NCI-H82 treated with DMSO at 0.1 percent for 48 hours (cell line): ENCODE data around the gene MTA3.
"Not testable (repeated sequence)": the region's sequence is repeated elsewhere in the genome, so short reads cannot be mapped to it uniquely, and the experiment has no call there.

ENCODE experiments used
- DNase-seq: peaks from one replicate; lab custom pipeline; 2025; ENCODE audit not compliant: unreplicated experiment; lab: John Stamatoyannopoulos, UW

Gene MTA3

DNA sequence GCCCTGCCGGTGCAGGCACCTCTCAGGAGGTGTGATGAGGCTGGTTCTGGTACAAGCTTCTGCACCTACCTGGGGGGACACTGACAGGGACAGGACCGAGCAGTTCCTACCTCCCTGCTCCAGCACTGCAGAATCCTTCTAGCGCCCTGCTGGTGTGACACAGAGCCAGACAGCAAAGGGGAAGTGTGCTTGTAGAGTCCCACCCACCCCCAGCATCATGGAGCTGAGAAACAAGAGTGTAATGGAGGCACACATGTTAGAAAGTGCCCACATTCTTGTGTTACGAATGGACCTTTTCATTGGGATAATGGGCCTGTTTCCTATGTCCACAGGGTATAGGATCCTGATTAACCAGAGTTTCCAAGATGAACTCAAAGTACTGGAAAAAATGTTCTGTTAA is 157.2 kb downstream of the MTA3 start:
- DNase-seq: no peak

DNA sequence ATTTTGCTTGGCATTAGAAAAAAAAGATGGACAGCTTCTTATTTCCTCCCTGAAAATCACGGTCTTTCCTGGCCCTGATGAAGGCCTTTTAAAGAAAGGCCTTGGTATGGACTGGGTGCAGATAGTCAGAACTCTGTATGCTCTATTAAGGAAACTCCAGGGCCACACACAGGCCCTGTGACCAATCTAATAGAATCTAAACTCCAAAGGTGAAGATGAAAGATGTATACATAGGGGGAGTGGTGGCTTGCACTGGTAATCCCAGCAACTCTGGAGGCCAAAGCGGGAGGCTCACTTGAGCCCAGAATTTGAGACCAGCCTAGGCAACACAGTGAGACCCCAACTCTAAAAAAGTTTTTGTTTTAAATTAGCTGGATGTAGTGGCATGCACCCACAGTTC is 158.2 kb downstream of the MTA3 start:
- DNase-seq: no peak

DNA sequence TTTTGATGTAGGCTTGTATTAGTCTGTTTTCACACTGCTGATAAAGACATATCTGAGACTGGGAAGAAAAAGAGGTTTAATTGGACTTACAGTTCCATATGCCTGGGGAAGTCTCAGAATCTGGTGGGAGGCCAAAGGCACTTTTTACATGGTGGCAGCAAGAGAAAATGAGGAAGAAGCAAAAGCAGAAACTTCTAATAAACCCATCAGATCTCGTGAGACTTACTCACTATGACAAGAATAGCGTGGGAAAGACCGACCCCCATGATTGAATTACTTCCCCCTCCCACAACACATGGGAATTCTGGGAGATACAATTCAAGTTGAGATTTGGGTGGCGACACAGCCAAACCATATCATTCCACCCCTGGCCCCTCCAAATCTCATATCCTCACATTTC is 162.9 kb downstream of the MTA3 start:
- not testable (repeated sequence) for DNase-seq

DNA sequence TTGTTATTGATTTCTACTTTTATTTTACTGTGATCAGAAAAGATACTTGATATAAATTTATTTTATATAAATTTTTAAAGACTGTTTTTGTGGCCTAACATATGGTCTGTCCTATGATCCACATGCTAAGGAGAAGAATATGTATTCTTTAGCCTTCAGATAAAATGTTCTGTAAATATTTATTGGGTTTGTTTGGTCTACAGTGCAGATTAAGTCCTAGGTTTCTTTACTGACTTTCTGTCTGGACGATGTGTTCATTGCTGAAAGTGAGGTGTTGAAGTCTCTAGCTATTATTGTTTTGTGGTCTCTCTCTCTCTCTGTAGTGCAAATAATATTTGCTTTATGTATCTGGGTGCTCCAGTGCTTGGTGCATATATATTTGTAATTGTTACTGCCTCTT is 165.4 kb downstream of the MTA3 start:
- no peak for DNase-seq

DNA sequence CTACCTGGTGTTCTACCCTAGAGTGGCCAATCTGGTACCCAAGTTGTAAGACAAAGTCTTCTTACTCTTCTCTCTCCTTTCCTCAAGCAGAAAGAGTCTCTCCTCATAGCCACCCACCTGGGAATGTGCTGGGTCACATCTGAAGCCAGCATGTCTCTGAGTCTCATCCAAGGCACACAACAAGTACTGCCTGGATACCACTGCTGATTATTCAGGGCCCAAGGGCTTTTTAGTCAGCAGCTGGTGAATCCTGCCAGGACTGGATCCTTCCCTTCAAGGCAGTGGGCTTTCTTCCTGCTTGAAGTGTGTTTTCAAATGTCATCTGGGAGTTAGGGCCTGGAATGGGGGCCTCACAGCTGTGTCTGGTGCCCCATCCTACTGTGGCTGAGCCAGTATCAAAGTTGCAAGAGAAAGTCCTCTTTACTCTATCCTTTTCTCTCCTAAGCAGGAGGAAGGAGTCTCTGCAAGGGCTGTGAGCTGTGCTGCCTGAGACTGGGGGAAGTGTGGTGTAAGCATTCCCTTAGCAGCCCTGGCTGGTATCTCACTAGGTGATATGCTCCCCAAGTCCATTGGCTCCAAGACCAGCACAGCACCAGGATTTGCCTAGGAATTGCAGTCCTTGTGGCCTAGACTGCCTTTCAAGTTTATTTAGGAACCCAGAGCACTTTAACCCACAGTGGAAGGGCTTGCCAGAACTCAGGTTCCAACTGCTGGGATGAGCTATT is 168.3 kb downstream of the MTA3 start:
- DNase-seq: no peak

DNA sequence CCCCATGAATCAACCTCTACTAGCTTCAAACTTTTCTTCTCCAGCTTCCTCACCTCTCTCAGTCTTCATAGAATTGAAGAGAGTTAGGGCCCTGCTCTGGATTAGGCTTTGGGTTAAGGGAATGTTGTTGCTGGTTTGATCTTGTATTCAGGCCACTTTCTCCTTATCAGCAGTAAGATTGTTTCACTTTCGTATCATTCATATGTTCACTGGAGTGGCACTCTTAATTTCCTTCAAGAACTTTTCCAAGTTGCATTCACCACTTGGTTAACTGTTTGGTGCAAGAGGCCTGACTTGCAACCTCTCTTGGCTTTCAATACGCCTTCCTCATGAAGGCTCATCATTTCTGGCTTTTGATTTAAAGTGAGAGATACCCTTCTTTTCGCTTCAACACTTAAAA is 172.7 kb downstream of the MTA3 start:
- DNase-seq: no peak

DNA sequence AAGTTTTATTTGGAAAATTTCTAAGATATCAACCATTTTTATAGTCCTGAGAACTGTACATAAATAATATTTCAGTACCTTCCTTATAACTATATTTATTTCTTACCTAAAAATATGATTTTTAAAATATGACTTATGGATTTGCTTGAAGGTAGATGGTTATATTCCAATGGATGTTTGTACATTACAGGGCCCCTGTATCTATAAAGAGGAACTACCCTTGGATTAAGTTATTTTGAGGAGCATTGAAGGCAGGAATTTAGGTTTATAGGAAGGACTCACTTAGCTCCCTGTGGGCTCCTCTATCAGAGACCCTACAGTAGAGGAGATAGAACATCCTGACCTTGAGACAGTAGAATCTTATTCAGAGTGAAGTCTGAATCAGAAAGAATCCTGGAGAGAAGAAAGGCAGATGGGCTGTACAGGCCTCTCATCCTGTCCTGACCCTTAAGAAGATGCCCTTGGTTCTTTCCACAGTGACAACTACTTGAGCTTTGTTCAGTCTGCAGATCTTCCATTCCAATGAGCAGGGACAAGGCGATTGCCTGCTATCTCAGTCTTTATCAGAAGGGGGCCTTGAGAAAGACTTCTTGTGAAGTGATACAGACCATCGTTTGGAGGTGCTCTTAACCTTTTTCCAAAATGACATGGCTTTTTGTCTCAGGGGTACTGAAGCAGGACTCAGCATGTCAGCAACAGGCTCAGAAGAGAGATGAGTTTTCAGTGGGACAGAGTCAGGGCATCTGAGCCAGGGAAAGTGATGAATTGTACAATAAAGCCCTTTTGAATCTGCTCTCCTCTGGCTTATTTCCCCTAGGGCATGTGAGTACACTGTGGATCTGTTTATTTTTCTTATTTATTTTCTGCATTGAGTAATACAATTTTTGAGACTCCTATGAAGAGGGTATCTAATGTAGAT is 174.6 kb downstream of the MTA3 start:
- DNase-seq: no peak

DNA sequence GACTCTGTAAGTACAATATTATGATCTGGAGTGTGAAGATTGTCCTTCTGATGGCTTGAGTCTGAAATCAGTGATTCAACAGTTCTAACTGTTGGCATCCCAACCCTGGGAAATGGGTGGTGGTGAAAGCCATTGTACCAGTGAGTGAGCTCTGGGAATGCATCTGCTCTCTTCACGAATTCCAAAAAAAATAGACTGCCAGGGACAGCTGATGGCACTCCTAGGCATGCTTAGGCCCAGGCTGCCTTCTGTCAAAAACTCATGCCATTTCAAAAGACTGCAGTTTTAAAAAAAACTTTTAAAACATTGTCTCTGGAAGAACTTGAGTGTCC is 175.2 kb downstream of the MTA3 start:
- no peak for DNase-seq

DNA sequence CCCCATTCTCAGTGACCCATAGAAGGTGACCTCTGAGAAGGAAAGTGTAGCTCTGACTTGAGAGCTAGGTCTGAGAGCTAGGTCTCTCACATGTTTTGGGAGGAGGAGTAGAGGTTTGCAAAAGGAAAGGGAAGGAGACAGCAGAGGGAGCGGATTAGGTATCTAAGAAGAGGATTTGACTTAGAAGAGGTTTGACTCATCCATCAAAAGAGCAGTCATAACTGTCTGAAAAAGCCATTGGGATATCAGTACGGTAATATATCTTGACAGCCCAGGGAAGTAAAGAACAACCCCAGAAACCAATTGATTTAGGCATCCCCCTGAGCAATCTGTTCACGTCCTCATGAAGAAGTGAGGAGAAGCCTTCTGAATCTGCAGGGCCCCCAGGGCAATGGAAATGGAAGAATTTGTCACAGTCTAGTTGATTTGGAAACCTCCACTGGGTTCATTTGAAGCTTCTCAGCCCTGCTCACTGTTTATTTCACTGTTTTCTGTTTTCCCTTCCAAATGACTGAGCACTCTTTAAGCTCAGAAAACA is 176.2 kb downstream of the MTA3 start:
- no peak for DNase-seq

DNA sequence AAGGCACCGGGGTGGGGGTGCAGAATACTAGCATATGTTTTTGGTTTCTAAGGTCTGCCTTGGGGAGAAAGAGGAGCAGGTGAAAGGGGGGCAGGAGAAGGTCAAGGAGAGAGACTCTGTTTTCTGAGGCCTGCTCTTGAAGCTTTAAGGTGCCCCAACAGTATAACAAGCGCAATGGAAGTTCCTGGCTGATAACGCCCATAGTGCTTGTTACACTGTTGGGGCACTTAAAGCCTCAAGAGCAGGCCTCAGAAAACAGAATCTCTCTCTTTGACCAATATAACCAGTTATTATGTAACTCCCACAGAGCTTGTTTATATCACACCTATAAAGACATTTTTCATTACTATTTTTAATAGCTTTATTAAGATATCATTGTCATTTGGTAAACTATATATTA is 179.0 kb downstream of the MTA3 start:
- no peak for DNase-seq

DNA sequence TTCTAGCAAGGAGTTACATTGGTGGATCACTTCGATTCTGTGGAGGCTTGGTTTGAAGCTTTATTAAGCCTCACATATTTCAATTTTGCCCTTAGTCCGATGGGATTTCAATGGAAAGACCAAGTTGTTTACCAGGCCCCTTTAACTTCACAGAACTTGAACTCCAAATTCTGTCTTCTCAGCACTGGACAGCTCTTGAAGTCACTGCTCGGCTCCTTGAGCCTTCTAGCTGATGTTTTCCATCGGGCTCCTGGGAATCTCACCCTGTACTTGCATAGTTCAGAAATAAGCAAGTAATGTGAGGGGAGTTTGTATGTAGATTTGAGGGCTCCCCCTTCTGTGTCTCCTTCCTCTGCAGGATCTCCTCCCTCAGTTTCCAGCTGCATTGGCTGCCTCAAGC is 180.4 kb downstream of the MTA3 start:
- no peak for DNase-seq

DNA sequence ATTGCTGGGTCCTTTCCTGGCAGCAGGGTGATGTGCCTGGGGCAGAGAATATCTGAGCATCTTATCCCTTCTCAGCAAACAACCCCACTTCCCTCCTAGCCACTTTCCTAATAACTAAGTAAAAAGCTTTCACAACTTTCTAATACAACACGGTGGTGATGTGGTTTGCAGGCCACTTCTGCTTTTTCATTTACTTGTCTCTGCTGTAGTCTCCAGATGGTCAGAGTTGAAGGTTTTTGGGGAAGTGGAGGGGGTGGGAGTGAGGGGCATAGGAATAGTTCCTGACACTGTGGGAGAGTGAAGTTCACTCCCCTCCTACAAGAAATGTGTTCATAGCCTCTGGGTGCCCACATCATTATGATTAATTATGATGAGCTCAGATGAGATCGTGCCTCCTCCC is 183.9 kb downstream of the MTA3 start:
- DNase-seq: no peak

DNA sequence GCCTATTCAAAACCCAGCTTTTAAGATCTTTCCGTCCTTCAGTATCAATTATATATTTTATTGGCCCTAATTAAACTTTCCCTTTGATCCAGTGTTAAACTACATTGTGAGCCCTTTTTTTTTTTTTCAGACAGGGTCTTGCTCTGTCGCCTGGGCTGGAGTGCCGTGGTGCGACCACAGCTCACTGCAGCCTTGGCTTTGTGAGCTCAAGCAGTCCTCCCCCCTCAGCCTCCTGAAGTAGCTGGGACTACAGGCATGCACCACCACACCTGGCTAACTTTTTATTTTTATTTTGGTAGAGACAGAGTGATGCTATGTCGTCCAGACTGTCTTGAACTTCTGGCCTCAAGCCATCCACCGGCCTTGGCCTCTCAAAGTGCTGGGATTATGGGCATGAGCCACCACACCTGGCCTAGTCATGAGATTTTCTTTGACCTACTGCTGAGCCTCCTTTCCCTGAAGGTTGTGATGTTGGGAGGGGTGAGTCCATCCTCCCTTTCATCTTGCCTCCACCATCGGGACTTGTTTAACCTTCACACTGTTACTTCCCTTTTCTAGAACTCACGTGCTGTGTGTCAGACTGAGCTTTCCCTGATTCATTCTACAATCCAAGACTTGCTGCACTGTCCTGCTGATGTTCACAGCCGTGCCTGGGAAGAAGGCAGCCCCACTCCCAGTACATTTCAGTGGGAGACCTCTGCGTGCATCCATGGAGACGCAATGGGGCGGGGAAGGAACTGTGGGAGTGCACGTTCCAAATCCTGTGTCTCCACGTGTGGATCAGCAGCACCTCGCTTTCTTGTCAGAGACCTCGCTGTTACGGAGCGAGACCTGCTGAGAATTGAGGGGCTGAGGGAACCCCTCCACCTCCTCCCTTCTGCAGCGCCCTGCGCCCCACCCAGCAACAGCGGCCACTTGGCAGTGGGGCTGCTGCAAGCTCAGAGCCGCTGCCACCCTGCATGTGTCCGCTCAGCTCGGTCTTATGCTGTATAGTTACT is 184.7 kb downstream of the MTA3 start:
- DNase-seq: no peak

DNA sequence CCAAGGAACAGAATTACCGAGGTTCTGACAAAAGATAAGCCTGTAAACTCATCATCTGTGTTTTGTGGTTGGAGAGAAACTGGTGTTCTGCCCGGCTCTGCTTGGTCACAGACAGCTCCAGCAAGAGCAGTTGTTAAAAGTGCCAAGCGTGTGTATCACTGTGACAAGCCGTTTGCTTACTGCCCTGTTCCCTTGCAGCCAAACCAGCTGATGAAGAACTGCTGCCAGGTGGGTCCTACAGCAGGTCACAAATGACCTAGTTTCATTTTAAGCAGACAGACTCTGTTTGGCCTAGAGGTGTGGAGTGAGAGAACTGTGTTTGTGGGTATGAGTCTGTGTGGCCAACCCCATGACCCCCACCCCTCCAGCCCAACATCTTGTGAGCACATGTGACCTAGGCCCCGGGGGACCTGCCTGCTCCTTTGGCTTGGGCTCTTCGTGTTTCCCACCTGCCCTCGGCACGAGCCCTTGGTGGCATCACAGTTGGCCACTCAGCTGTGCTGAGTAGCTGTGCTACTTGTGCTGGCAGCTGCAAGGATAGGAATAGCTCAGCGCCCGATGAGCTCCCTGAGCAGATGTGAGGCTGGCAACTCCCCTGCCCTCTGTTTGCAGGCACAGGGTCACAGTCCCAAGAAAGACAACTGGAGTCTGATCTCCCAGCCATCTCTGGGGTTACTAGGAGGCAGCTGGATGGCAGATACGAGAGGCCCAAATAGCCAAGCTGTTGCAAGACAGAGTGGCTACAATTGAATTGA is 185.8 kb downstream of the MTA3 start:
- no peak for DNase-seq

DNA sequence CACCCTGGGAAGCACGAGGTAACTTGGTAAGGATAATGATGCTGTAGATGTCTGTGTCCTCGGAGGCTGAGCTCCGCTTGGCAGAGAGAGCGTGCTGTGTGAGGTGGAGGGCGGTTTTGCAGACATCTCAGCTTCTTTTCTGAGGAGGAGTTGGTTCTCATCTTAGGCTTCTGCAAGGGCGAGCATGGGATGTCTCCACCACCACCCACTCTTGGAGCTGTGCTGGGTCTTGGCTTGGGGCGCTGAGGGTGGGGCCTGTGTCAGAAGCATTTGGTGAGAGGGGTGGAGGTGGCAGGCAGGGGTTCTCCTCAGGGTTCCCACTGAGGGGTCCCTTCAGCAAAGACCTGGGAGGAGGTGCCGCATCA is 186.3 kb downstream of the MTA3 start:
- no peak for DNase-seq

DNA sequence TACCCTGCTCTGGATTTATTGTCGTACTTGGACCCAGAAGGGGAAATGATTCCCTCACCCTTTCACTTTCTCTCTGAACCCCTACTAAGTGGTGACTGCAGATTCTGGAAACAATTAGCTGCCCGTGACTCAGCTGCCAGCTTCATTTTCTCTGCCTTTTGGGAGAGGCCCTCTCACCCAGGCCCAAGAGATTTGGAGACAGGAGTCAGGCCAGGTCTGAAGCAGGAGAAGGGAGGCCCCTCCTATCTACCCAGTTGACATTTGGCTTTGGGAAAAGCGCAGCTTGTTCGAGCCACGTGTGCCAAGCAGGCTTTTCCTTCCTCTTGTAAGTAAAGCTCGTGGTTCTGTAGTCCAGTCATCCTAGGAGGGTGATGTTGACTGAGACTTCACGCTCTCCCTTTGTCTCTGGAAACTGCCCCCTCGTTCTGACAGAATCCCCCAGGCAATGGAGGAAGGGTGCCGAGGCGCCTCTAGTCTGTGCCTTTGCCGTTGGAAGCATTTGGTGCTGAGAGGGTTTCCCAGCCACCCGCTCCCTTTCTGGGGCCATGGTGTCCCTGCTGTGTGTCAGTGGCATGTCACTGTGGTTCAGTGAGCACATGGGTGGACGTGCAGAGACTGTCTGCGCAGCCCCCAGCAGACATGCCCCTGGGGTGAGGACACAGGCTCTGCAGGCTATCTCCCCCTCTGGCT is 186.9 kb downstream of the MTA3 start:
- DNase-seq: no peak

DNA sequence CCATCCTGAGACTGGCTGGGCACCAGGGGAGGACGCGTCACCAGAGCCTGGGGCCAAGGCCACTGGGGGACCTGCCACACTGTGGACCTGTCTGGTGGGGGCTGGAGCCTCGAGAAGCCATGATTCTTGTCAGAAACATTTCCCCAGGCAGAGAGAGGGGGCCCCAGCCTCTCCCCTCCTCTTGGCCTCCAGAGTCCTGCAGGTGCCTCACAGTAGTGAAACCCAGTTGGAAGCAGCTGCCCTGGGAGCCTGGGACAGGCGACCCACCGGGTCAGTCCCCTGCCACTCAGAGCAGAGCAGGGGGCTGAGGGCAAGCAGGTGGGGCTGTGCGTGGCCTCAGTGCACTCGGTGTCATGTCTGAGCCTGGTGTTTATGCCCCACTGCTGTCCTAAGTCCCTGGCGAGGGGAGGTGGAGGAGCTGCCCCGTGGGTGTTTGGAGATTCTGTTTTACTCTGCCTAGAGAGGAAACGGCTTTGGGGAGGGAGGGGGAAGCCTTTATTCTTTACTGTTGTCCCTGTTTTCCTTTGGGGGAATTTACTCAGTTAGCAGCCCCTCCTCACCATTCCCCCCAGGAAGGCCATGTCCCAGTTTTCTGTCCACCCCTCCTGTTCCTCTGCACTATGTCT is 187.8 kb downstream of the MTA3 start:
- no peak for DNase-seq

DNA sequence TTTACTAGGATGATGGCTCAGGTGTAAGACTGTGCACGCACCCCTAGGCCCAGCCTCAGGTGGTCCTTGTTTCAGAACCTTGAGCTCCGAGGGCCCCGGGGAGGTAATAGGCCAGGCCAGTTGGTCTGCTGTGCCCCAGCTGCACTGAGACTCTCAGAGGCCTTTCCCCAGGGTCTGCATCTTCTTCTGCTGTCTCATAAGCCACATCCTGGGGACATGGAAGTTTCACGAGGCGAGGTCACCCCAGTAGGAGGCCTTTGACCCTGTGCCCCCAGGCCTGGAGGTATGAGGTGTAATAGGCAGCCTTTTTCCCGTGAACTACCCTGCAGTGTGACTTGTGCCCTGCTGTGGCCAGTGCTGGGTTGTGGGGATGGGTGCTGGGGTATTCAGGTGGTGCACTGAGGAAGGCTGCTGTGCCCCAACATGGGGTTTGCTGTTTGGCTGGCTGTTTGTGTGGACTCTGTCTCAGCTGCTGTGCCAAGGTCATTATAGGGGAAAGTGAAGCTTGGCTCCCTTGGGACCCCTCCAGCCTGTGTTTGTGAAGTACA is 188.6 kb downstream of the MTA3 start:
- no peak for DNase-seq
